WTC11 (cell line): Measurements from ENCODE around the gene RPS3. TPM values are rescaled to one million over a fixed set of nuclear protein-coding genes. Genes with fewer than 3 reads are reported as not detected.

Experiments
- ATF6 ChIP-seq: sonication (generic); formaldehyde crosslinking; IDR thresholded peaks from 2 replicates; pipeline ENCODE4 v1.8.1; 2023; ENCODE audit warnings: mild to moderate bottlenecking, missing genetic modification reagents
- HMGA2 ChIP-seq: fragments of 250-450 bp; sonication (Bioruptor Pico); IDR thresholded peaks from 2 replicates; pipeline ENCODE4 v1.4.0; 2021; ENCODE audit warnings: mild to moderate bottlenecking, moderate library complexity
- IRF2 ChIP-seq: sonication (generic); formaldehyde crosslinking; IDR thresholded peaks from 2 replicates; pipeline ENCODE4 v1.8.0; 2022; ENCODE audit warnings: low read depth, missing genetic modification reagents, borderline replicate concordance
- MAX ChIP-seq: sonication (generic); formaldehyde crosslinking; IDR thresholded peaks from 2 replicates; pipeline ENCODE4 v1.8.0; 2022; ENCODE audit warnings: mild to moderate bottlenecking, missing genetic modification reagents
- NR2C2 ChIP-seq: sonication (generic); formaldehyde crosslinking; IDR thresholded peaks from 2 replicates; pipeline ENCODE4 v1.8.0; 2022; ENCODE audit warnings: mild to moderate bottlenecking, missing genetic modification reagents
- PRDM15 ChIP-seq: sonication (generic); formaldehyde crosslinking; IDR thresholded peaks from 2 replicates; pipeline ENCODE4 v1.8.0; 2022; ENCODE audit warnings: missing genetic modification reagents
- SP1 ChIP-seq: sonication (generic); formaldehyde crosslinking; conservative IDR thresholded peaks from 2 replicates; pipeline ENCODE4 v1.8.1; 2022; ENCODE audit warnings: missing genetic modification reagents
- STAT6 ChIP-seq: sonication (generic); formaldehyde crosslinking; conservative IDR thresholded peaks from 2 replicates; pipeline ENCODE4 v1.8.1; 2023; ENCODE audit warnings: mild to moderate bottlenecking, low read depth, missing genetic modification reagents, moderate library complexity
- TEAD1 ChIP-seq: sonication (generic); formaldehyde crosslinking; IDR thresholded peaks from 2 replicates; pipeline ENCODE4 v1.8.0; 2022; ENCODE audit warnings: mild to moderate bottlenecking, missing genetic modification reagents
- TP53 ChIP-seq: sonication (generic); formaldehyde crosslinking; IDR thresholded peaks from 2 replicates; pipeline ENCODE4 v1.8.1; 2023; ENCODE audit warnings: mild to moderate bottlenecking, missing genetic modification reagents
- ZMAT4 ChIP-seq: fragments of 250-450 bp; sonication (Bioruptor Pico); IDR thresholded peaks from 2 replicates; pipeline ENCODE4 v1.9.0; 2021; ENCODE audit warnings: mild to moderate bottlenecking
- ZNF281 ChIP-seq: sonication (generic); formaldehyde crosslinking; IDR thresholded peaks from 2 replicates; pipeline ENCODE4 v1.8.0; 2023; ENCODE audit warnings: mild to moderate bottlenecking, missing genetic modification reagents
- ZNF416 ChIP-seq: fragments of 250-450 bp; sonication (Bioruptor Pico); IDR thresholded peaks from 2 replicates; pipeline ENCODE4 v1.9.0; 2021; ENCODE audit warnings: mild to moderate bottlenecking, inconsistent platforms
- ZNF512 ChIP-seq: sonication (generic); formaldehyde crosslinking; IDR thresholded peaks from 2 replicates; pipeline ENCODE4 v1.8.1; 2022; ENCODE audit warnings: missing genetic modification reagents, borderline replicate concordance
- ZNF532 ChIP-seq: fragments of 250-450 bp; sonication (Bioruptor Pico); IDR thresholded peaks from 2 replicates; pipeline ENCODE4 v1.9.0; 2021; ENCODE audit warnings: mild to moderate bottlenecking, borderline replicate concordance
- total RNA-seq: library from RNA; stranded (reverse); gene quantifications from 3 replicates; pipeline ENCODE4 v1.2.3, GENCODE V29; 2021

Gene RPS3
- total RNA-seq, 1 experiment from 2014 or later: 3,967 TPM

GRCh38 chr11:75429902-75430713 is 30.8 kb downstream of the RPS3 start (continued):
- TF ChIP-seq ZNF281 (CRISPR knock-in tag): no peak; the same call in 1 of the 2 replicates
- peak; percentile 84; the same call in 1 of the 2 replicates for TF ChIP-seq ATF6 (CRISPR knock-in tag)
- TF ChIP-seq IRF2 (CRISPR knock-in tag): peak; percentile 97
- no peak; the same call in 1 of the 2 replicates for TF ChIP-seq MAX (CRISPR knock-in tag)
- peak; percentile 89 for TF ChIP-seq PRDM15 (CRISPR knock-in tag)
- 0 out of 2 replicates have a peak, but pooled peaks have one; percentile 36 for TF ChIP-seq ZNF512 (CRISPR knock-in tag)
- TF ChIP-seq ZNF416 (CRISPR knock-in tag): no peak
- no peak for TF ChIP-seq HMGA2 (CRISPR knock-in tag)
- TF ChIP-seq ZMAT4 (CRISPR knock-in tag): no peak
- TF ChIP-seq STAT6: no peak; the same call in none of the 2 replicates
- TF ChIP-seq SP1 (CRISPR knock-in tag): peak; percentile 84
- peak; percentile 72; the same call in 1 of the 2 replicates for TF ChIP-seq ZNF532 (CRISPR knock-in tag)
- peak; percentile 100 for TF ChIP-seq TEAD1 (CRISPR knock-in tag)
- peak; percentile 93 for TF ChIP-seq NR2C2
- TF ChIP-seq TP53 (CRISPR knock-in tag): peak; percentile 100
